GM20431 (cell line): ENCODE results near the gene C10orf105.

Source experiments
- in situ Hi-C: fragments of 300-500 bp; cut with MseI, MboI; formaldehyde crosslinking; loops from one replicate; pipeline ENCODE4 v1.15.0; 2020; ENCODE audit warnings: low sequenced_read_pairs; ENCODE audit not compliant: unreplicated experiment

C10orf105 gene

DNA sequence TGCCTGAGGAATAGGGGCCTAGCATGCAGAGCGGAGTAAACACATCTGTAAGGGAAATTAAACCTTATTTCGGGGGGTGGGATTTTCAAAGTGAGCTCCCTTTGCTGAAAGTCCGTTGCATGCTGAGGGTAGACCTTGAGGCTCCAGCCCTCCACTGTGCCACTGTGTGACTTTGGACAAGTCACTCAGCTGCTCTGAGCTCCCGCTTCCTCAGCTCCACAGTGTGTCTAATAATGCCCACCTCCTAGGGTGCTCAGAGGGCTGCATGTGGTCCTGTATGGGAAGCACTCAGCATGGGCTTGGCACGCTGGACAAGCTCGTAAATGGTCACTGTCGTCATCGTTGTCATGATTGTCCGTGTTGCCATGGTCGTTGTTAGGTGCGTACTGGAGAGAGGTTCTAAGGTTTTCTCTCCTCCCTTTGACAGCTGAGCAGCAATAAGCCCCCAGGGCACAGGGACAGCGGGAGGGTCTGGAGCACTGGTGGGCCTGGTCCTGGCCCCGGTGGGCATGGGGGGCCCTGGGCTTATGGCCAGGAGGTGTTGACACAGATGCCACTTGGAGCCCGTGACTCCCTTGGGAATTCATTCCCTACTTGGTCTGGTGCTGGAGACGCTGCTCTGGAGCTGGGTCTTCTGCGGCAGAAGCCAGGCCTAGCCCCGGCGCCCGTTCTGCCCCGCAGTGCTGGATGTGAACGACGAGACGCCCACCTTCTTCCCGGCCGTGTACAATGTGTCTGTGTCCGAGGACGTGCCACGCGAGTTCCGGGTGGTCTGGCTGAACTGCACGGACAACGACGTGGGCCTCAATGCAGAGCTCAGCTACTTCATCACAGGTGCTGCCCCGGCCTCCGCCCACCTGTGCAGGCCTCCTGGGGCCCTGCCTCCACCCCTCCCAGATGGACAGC is 13.1 kb downstream of the C10orf105 start:
- in situ Hi-C loops = loop anchor here (10.0 to 25.0 kb wide), 2 partner anchors 322 to 394 kb away; partner anchors contain the start of gene SLC29A3

- in situ Hi-C loops = loop anchor here (10.0 to 25.0 kb wide), 2 partner anchors 321 to 393 kb away; partner anchors contain the start of gene SLC29A3
Observed at GRCh38 chr10:71705582-71705981, 14.0 kb downstream of the C10orf105 start.

DNA sequence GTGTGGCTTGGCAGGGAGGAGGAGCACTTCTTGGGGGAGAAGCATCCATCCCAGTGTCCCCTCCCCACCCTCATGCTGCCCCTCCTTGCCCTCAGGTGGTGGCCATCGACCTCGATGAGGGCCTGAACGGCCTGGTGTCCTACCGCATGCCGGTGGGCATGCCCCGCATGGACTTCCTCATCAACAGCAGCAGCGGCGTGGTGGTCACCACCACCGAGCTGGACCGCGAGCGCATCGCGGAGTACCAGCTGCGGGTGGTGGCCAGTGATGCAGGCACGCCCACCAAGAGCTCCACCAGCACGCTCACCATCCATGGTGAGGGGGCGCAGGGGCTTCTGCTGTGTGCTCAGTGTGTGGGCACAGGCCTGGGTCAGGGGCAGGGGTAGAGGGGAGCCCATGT is 14.8 kb downstream of the C10orf105 start:
- in situ Hi-C loops = loop anchor here (10.0 to 25.0 kb wide), 2 partner anchors 320 to 393 kb away; partner anchors contain the start of gene SLC29A3

DNA sequence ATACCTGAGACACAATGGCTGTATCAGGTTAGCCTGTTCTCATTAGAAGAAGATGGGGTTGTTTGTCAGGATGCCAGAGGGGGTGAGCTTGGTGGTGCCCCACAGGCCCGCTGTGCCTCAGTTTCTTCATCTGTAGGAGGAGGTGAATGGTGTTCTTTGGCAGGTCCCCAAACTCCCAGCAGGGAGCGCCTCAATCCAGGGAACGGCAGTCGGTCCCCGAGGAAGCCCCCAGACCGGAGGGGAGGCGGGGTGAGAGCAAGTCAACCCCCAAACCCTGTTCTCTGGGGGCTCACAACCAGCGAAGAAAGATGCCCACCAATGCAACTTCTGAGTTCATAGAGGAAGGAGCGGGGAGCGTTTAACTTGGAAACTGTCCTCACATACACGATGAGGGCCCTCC is 16.0 kb downstream of the C10orf105 start:
- in situ Hi-C loops = loop anchor here (10.0 to 25.0 kb wide), 2 partner anchors 319 to 391 kb away; partner anchors contain the start of gene SLC29A3

DNA sequence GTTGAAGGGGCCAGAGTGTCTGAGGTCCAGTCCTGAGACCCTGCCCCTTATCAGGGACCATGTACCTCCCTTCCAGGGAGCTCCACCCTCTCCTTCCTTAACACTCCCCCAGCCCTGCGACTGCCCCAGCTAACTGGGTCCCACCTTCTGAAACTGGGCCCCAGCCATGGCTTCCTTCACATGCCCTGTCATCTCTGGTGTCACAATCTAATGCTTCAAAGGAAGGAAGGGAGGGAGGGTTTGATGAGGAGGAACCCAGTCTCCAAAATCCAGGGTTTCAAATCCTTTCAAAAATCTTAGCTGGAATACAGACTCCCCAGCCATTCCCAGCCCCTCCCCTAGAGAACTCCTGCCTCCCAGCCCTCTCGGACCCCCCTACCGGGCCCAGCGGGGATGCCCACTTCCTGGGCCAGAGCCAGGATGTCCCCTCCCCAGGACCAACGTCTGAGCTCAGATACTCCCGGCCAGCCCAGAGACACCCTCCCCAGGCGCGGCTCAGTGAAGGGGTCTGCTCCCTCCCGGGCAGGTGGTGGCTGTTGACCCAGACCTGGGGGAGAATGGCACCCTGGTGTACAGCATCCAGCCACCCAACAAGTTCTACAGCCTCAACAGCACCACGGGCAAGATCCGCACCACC is 18.0 kb downstream of the C10orf105 start:
- in situ Hi-C loops = loop anchor here (10.0 to 25.0 kb wide), 2 partner anchors 317 to 389 kb away; partner anchors contain the start of gene SLC29A3

GRCh38 chr10:71700731-71701368 is 18.7 kb downstream of the C10orf105 start:
- in situ Hi-C loops = loop anchor here (10.0 to 25.0 kb wide), 2 partner anchors 316 to 389 kb away; partner anchors contain the start of gene SLC29A3

DNA sequence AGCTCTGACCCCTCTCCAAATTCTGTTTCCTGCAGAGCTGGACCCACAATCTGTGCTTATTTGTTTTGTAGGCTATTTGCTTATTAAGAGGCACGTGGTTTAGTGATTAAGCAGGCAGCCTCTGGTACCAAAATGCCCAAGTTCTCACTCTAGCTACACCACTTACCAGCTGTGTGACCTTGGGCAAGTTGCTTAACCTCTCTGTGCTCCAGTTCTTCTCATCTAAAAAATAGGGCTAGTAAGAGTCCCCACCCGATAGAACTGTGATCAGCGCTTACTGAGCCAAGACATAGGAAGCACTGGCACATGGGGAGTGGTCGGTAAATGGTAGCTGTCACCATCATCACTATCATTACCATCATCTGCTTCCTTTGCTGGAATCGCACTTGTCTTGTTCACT is 20.8 kb downstream of the C10orf105 start:
- in situ Hi-C loops = no loop called here

- in situ Hi-C loops = no loop called here
Observed at GRCh38 chr10:71697938-71698709, 21.5 kb downstream of the C10orf105 start.

DNA sequence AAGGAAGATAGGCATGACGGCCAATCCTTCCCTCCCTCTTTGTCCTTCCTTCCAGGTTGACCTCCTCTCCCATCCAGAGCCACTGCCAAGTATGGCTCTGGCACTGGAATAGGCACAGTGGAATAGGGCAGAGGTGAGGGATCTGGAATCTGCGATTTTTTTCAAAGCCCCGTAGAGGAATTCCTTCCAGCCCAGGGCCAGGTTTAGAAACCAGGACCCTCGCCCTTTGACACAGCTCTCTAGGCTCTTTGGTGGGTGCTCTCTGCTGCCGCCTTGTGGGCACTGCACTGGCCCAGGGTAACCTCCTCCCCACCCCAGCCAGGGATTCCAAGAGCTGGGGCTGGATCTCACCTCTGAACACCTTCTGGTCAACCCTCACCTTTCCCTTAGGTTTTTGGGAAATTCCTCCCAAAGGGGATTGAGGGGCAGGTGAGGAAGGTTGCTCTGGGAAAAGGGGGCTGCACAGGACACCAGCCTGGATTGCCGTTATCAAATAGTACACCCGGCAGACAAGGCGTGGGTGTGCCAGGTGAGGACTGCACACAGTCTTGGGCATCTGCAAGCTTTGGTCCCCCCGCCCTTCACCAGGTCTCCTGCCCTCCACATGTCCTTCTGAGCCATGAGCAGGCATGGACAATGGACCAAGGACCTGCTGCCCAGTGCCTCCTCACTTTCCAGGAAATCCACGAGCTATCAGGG is 22.8 kb downstream of the C10orf105 start:
- in situ Hi-C loops = no loop called here

GRCh38 chr10:71695502-71696476 is 23.8 kb downstream of the C10orf105 start:
- in situ Hi-C loops = no loop called here

DNA sequence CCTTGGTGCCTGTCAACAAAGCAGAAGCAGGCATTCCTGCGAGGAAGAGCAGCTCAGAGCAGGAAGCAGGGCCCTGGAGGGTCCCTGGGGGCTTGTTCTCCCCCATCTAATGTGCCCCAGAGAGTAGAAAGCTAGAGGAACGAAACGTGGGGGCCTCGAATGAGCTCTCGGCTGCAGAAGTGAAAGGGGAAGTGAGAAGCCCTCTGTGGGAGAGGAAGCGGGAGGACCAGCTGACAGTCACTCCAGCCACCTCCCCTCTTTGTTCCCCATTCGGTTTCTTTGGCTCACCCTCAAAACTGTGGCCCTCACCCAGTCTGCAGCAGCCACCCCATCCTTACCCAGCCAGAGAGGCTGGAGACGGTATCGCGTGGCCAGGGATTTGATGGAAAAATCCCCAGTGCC is 25.0 kb downstream of the C10orf105 start:
- in situ Hi-C loops = no loop called here

DNA sequence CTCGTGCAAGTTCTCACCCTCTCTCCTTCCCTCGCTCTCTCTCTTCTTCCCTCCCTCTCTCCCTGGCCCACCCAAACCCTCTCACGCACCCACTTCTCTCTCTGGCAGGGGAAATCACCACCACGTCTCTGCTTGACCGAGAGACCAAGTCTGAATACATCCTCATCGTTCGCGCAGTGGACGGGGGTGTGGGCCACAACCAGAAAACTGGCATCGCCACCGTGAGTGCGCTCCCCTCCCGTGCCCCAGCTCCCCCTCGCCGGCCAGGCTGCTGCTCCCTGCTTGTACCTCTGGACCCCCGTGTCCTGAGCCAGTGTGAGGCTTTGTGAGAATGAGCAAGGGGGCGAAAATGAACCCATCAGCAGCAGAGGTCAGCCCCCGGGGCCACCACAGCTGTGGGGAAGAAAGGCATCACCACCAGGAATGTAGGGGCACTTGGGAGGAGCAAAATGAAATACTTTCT is 25.5 kb downstream of the C10orf105 start:
- in situ Hi-C loops = no loop called here

GRCh38 chr10:71693377-71693776 is 26.2 kb downstream of the C10orf105 start:
- in situ Hi-C loops = no loop called here

- in situ Hi-C loops = no loop called here
Observed at GRCh38 chr10:71692598-71693306, 26.8 kb downstream of the C10orf105 start.

GRCh38 chr10:71691405-71691804 is 28.2 kb downstream of the C10orf105 start:
- in situ Hi-C loops = no loop called here

GRCh38 chr10:71690094-71690720 is 29.4 kb downstream of the C10orf105 start:
- in situ Hi-C loops = no loop called here

DNA sequence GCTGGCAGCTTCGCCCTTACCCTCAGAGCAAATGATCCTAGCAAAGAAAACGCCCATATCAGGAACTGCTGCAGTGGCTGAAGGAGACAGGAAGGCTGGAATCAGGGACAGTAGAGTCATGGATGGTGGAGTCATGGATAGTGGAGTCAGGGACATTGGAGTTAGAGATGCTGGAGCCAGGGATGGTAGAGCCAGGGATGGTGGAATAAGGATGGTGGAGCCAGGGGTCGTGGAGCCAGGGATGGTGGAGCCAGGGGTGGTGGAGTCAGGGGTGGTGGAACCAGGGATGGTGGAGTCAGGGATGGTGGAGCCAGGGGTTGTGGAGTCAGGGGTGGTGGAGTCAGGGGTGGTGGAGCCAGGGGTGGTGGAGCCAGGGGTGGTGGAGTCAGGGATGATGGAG is 31.3 kb downstream of the C10orf105 start:
- in situ Hi-C loops = no loop called here
